SK-N-SH (cell line): ENCODE data around the gene R3HDM2.

ENCODE experiments used
- CTCF ChIP-seq: fragments of 200-600 bp; sonication (generic); IDR thresholded peaks from 2 replicates; pipeline ENCODE4 v1.6.1; 2017; ENCODE audit warnings: antibody characterized with exemption, mild to moderate bottlenecking, moderate library complexity
- EP300 ChIP-seq, 2 experiments: IDR thresholded peaks; 2 replicates each; pipeline versions ENCODE4 v1.4.0 to v1.6.1; 2012; ENCODE audit warnings: borderline replicate concordance in 1 of 2, low read depth in 1 of 2, low read length in 1 of 2
- FOSL2 ChIP-seq: IDR thresholded peaks from 2 replicates; pipeline ENCODE4 v1.4.0; 2012; ENCODE audit warnings: low read depth, mild to moderate bottlenecking, moderate library complexity, borderline replicate concordance
- FOXM1 ChIP-seq: IDR thresholded peaks from 2 replicates; pipeline ENCODE4 v1.4.0; 2012; ENCODE audit warnings: low read depth, mild to moderate bottlenecking
- JUND ChIP-seq: IDR thresholded peaks from 2 replicates; pipeline ENCODE4 v1.4.0; 2012
- NFIC ChIP-seq: IDR thresholded peaks from 2 replicates; pipeline ENCODE4 v1.4.0; 2012; ENCODE audit warnings: borderline replicate concordance
- POLR2AphosphoS5 ChIP-seq: IDR thresholded peaks from 2 replicates; pipeline ENCODE4 v1.6.1; 2012; ENCODE audit warnings: low read depth, low read length
- RAD21 ChIP-seq: IDR thresholded peaks from 2 replicates; pipeline ENCODE4 v1.6.1; 2012; ENCODE audit warnings: mild to moderate bottlenecking, low read length
- RCOR1 ChIP-seq: fragments of 150-350 bp; IDR thresholded peaks from 2 replicates; pipeline ENCODE4 v1.6.1; 2017; ENCODE audit warnings: antibody characterized with exemption, low read length
- REST ChIP-seq: IDR thresholded peaks from 2 replicates; pipeline ENCODE4 v1.6.1; 2012; ENCODE audit warnings: mild to moderate bottlenecking, low read depth, low read length, moderate library complexity
- SMC3 ChIP-seq: IDR thresholded peaks from 2 replicates; pipeline ENCODE4 v1.6.1; 2012; ENCODE audit warnings: low read depth, low read length, improper control_type of control experiment
- TAF1 ChIP-seq: IDR thresholded peaks from 2 replicates; pipeline ENCODE4 v1.6.1; 2012; ENCODE audit warnings: low read depth, mild to moderate bottlenecking, low read length, moderate library complexity, borderline replicate concordance
- TCF12 ChIP-seq: IDR thresholded peaks from 2 replicates; pipeline ENCODE4 v1.4.0; 2012
- USF2 ChIP-seq: fragments of 150-350 bp; IDR thresholded peaks from 2 replicates; pipeline ENCODE4 v1.6.1; 2017; ENCODE audit warnings: antibody characterized with exemption, low read length, low read depth, borderline replicate concordance

- TF ChIP-seq RAD21, result no peak
- no peak for TF ChIP-seq CTCF
- no peak for TF ChIP-seq TCF12
- TF ChIP-seq POLR2AphosphoS5, result no peak
- TF ChIP-seq REST, result no peak
- TF ChIP-seq NFIC, result no peak
- TF ChIP-seq RCOR1, result no peak
- TF ChIP-seq USF2, result no peak
- no peak for TF ChIP-seq SMC3
- TF ChIP-seq EP300 (IDR thresholded peaks at IDR 0.05; ENCODE audit: borderline replicate concordance in 1 of 2, low read depth in 1 of 2, low read length in 1 of 2), result no peak
- no peak for TF ChIP-seq FOXM1
- no peak for TF ChIP-seq FOSL2
- TF ChIP-seq JUND, result no peak
- no peak for TF ChIP-seq TAF1
These were observed 50.5 kb downstream of the R3HDM2 start for GRCh38 chr12:57380300-57380699.
